Activated CD8-positive, alpha-beta T cell treated with anti-CD3 and anti-CD28 coated beads for 36 hours (primary cell): ENCODE results near the gene ALCAM. TPM values are rescaled to one million over a fixed set of nuclear protein-coding genes. Genes with fewer than 3 reads are reported as not detected.
"Not testable (repeated sequence)": the region's sequence is repeated elsewhere in the genome, so short reads cannot be mapped to it uniquely, and the experiment has no call there.

Experiments used
- ATAC-seq: fragments of 200-7000 bp; cut with Tn5 transposase; one replicate; pipeline ENCODE4 v1.10.0; 2021; ENCODE audit warnings: mild to moderate bottlenecking, moderate library complexity
- CTCF ChIA-PET: fragments of 350-600 bp; sonication (Branson Sonifier 250); formaldehyde crosslinking; loops from one replicate; lab custom pipeline; 2021; ENCODE audit warnings: antibody characterized with exemption; lab: Charles Lee
- POLR2A ChIA-PET: fragments of 350-600 bp; sonication (Branson Sonifier 250); formaldehyde crosslinking; loops from one replicate; lab custom pipeline; 2021; ENCODE audit warnings: antibody characterized with exemption; lab: Charles Lee
- DNase-seq: peaks from one replicate; pipeline ENCODE4 v3.0.0-alpha.2; 2020
- H3K27ac Mint-ChIP-seq: one replicate; pipeline ENCODE4 v1.8.0; 2021; ENCODE audit warnings: mild to moderate bottlenecking, mixed read lengths
- H3K27me3 Mint-ChIP-seq: one replicate; pipeline ENCODE4 v1.8.0; 2021; ENCODE audit warnings: mixed read lengths
- H3K36me3 Mint-ChIP-seq: one replicate; pipeline ENCODE4 v1.8.0; 2021; ENCODE audit warnings: low read depth, mixed read lengths
- H3K4me1 Mint-ChIP-seq: one replicate; pipeline ENCODE4 v1.8.0; 2021; ENCODE audit warnings: low read depth, mixed read lengths
- H3K4me3 Mint-ChIP-seq: one replicate; pipeline ENCODE4 v1.8.0; 2021; ENCODE audit warnings: mild to moderate bottlenecking, moderate library complexity, mixed read lengths
- H3K9me3 Mint-ChIP-seq: one replicate; pipeline ENCODE4 v1.8.0; 2021; ENCODE audit warnings: mixed read lengths
- CTCF ChIP-seq: fragments of 200-600 bp; IDR thresholded peaks from one replicate; pipeline ENCODE4 v1.8.0; 2022; ENCODE audit warnings: antibody characterized with exemption, mild to moderate bottlenecking
- intact Hi-C: fragments of 100-400 bp; cut with micrococcal nuclease; formaldehyde crosslinking; loops from one replicate; pipeline ENCODE4 v1.10.0; 2022
- total RNA-seq, 2 experiments: library from RNA; stranded (reverse); gene quantifications; one replicate each; pipeline ENCODE4 v1.2.3, GENCODE V29; 2021

The ALCAM gene
- total RNA-seq, 2 experiments from 2014 or later: 13.9 to 14.5 TPM

DNA sequence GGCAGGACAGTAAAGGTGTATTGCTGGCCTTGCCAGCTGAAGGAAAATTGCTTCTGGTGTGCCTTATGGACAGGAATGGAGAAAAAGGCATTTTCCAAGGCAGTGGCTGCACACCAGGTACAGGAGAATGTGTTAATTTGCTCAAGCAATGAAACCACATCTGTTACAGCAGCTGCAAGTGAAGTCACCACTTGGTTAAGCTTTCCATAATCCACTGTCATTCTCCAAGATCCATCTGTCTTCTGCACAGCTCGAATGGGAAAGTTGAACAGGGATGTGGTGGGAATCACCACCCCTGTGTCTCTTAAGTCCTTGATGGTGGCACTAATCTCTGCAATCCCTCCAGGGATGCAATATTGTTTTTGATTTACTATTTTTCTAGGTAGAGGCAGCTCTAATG, 236.8 kb downstream of the ALCAM start:
- CTCF ChIA-PET, H3K36me3 Mint-ChIP-seq, H3K27ac Mint-ChIP-seq, H3K27me3 Mint-ChIP-seq, ATAC-seq, DNase-seq, H3K4me3 Mint-ChIP-seq, H3K4me1 Mint-ChIP-seq, H3K9me3 Mint-ChIP-seq, intact Hi-C loops, POLR2A ChIA-PET: not testable (repeated sequence)

DNA sequence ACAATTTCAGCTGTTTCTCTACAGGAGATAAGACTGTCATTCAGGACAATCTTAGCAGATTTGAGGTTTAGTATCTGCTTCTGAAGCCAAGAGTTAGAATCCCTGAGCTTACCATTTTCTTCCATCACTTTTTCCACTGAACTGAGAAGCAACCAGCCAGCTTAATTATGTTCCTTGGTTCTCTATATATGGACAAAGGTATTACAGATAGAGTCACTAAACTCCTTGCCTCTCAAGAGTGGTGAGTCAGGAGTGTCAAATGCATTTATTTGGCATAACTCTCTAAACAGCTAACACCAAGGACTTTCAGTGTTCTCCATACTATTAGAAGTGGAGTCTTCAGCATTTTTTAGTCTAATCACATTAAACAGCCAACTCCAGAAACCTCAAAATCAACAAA, 239.3 kb downstream of the ALCAM start:
- TF ChIP-seq CTCF: no peak
- H3K27ac Mint-ChIP-seq: no peak overlapping the region
- ChIA-PET POLR2A (no interaction called here), CTCF (no interaction called here)
- no peak overlapping the region for H3K4me3 Mint-ChIP-seq
- H3K9me3 Mint-ChIP-seq: no peaks in the 10 kb centered on the region
- H3K36me3 Mint-ChIP-seq: no peaks in the 10 kb centered on the region
- no peaks in the 10 kb centered on the region for H3K27me3 Mint-ChIP-seq
- no peaks in the 10 kb centered on the region for H3K4me1 Mint-ChIP-seq
- intact Hi-C loops: no loop called here
- DNase-seq (no peak), ATAC-seq (no peak)

- no peaks in the 10 kb centered on the region for H3K36me3 Mint-ChIP-seq
- no peaks in the 10 kb centered on the region for H3K4me1 Mint-ChIP-seq
- no peak overlapping the region for H3K4me3 Mint-ChIP-seq
- H3K27me3 Mint-ChIP-seq: no peaks in the 10 kb centered on the region
- no peaks in the 10 kb centered on the region for H3K9me3 Mint-ChIP-seq
- TF ChIP-seq CTCF: no peak
- CTCF ChIA-PET: no interaction called here
- POLR2A ChIA-PET: no interaction called here
- no peak overlapping the region for H3K27ac Mint-ChIP-seq
- no peak for DNase-seq
- ATAC-seq: no peak
- intact Hi-C loops: no loop called here
Measured at GRCh38 chr3:105608623-105609022, 241.9 kb downstream of the ALCAM start.

DNA sequence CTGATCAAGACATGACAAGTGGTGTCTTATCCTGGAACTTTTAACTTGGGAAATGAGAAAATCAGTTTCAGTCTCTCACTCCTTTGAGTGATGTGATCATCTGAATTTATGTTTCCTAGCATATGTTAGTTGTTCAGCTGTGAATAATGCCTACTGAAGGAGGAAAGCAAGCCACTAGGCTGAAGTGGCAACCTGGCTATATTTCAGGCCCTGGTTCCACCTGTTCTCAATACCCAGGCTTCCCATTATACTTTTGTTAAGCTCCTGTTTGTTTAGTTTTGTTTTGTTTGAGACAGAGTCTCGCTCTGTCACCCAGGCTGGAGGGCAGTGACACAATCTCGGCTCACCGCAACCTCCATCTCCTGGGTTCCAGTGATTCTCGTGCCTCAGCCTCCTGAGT, 243.8 kb downstream of the ALCAM start:
- no peaks in the 10 kb centered on the region for H3K36me3 Mint-ChIP-seq
- H3K4me1 Mint-ChIP-seq: no peaks in the 10 kb centered on the region
- TF ChIP-seq CTCF: no peak
- intact Hi-C loops: no loop called here
- ChIA-PET CTCF (no interaction called here), POLR2A (no interaction called here)
- DNase-seq: no peak
- H3K4me3 Mint-ChIP-seq: no peak overlapping the region
- H3K27ac Mint-ChIP-seq: no peak overlapping the region
- ATAC-seq: no peak
- H3K27me3 Mint-ChIP-seq: no peaks in the 10 kb centered on the region
- no peaks in the 10 kb centered on the region for H3K9me3 Mint-ChIP-seq

DNA sequence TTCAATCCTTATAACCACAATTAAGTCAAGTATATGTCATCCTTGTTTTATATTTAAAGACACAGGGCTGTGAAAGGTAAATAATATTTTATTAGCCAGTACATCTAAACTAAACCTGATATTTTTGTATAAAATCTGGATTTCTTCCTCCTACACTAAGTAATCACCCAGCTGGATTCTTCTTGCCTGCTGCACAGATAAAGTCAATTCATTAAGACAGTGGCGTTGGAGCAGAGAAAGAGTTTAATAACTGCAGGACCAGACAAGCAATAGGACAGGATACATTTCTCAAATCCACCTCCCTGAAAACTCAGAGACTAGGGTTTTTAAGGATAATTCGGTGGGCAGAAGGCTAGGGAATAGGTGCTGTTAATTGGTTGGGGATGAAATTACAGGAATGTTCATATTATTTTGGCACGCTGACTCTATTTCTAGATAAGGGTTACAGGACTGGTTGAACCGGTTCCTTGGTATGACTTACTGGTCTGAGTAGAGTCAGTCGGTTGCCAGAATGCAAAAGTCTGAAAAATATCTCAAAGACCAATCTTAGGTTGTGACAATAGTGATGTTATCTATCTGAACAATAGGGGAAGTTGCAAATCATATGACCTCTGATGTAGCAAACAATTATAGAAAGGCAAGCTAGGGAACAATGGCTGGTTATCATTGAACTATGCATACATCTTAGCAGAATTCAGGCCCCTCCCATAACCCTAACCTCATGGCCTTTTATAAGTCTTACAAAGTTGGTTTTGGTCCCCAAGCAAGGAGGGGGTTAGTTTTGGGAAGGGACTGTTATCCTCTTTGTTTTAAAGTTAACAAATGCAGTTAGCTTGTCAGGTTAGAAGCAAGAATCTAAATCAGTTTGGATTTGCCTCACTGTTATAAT, 244.8 kb downstream of the ALCAM start:
- H3K4me1 Mint-ChIP-seq: no peaks in the 10 kb centered on the region
- ChIA-PET CTCF (no interaction called here), POLR2A (no interaction called here)
- no peak overlapping the region for H3K4me3 Mint-ChIP-seq
- DNase-seq (no peak), ATAC-seq (no peak)
- intact Hi-C loops: no loop called here
- H3K27ac Mint-ChIP-seq: no peak overlapping the region
- H3K36me3 Mint-ChIP-seq: no peaks in the 10 kb centered on the region
- H3K27me3 Mint-ChIP-seq: no peaks in the 10 kb centered on the region
- TF ChIP-seq CTCF: no peak
- H3K9me3 Mint-ChIP-seq: no peaks in the 10 kb centered on the region
